Activated CD8-positive, alpha-beta memory T cell treated with anti-CD3 and anti-CD28 coated beads for 48 hours (primary cell): ENCODE data around the gene PHF20.
"Not testable (repeated sequence)": the region's sequence is repeated elsewhere in the genome, so short reads cannot be mapped to it uniquely, and the experiment has no call there.

Experiments used
- DNase-seq, 3 experiments: peaks; one replicate each; pipeline ENCODE4 v3.0.0-alpha.2; 2020; ENCODE audit warnings: low read depth in 2 of 3, low spot score in 2 of 3

Gene PHF20

DNA sequence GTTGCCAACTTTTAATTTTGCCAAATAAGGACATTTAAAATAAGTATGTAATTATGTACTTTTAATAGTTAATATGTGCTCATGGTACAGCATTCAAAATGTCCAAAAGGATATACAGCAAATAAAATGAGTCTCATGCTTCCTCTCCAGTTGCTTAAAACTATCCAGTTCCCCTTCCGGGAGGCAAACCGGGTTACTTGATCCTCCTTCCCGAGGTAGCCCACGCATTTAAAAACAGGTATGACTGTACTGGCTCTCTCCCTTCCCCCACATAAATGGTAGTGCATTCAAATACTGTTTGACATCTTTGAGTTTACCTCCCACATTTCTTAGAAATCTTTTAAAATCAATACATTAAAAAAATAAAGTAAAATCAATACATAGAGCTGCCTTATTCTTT lies 66.4 kb downstream of the PHF20 start:
- DNase-seq: no peak

- DNase-seq: no peak
These were observed 68.1 kb downstream of the PHF20 start for GRCh38 chr20:35839904-35840303.

DNA sequence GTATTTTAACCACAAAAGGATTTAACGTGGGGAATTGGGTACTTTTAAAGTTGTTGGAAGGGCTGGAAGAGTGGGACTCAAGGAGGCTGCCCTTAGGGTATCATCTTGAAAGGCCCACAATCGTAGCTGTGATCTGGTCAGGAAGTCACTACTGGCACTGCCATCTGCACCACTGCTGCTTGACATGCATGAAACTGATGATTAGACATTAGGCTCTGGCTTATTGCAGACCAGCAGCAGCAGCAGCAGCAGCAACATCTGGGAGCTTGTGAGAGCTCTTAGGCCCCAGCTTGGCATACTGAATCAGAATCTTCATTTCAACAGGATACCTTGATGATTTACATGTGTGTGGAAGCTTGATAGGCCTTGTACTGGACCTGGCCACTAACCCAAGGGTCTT lies 68.6 kb downstream of the PHF20 start:
- no peak for DNase-seq

- no peak for DNase-seq
These were observed 70.5 kb downstream of the PHF20 start for GRCh38 chr20:35842361-35842760.

DNA sequence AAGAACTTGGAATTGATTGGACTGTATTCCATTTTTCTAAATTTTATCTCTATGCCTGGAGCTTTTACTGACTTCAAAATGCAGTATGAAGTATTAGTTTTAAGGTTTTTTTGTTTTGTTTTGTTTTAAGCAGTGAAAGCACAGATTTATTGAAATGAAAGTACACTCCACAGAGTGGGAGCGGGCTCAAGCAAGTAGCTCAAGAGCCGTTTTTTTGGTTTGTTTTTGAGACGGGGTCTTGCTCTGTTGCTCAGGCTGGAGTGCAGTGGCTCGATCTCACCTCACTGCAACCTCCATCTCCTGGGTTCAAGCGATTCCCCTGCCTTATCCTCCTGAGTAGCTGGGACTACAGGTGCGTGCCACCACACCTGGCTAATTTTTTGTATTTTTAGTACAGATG lies 72.1 kb downstream of the PHF20 start:
- DNase-seq: not testable (repeated sequence)

GRCh38 chr20:35845561-35845960 lies 73.7 kb downstream of the PHF20 start:
- DNase-seq: no peak

DNA sequence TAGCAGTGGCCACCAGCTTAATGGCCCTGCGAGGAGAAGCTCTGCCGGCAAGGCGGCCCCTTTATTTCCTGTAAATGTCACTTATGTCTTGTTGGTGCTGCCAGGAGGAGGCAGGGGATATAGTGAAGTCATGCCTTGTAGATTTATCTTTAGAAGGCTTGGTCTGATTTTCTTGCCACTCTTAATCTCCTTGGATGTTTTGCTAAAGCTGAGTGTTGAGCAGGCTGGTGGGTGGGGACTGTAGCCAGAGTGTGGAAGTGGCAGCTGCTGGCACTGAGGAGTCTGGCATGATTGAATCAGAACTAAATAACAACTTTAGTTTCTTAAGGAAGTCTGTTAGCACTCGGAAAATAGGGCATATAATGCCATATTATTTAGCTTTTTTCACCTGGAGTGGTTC lies 77.9 kb downstream of the PHF20 start:
- no peak for DNase-seq

- not testable (repeated sequence) for DNase-seq
These were observed 79.8 kb downstream of the PHF20 start for GRCh38 chr20:35851659-35852058.

DNA sequence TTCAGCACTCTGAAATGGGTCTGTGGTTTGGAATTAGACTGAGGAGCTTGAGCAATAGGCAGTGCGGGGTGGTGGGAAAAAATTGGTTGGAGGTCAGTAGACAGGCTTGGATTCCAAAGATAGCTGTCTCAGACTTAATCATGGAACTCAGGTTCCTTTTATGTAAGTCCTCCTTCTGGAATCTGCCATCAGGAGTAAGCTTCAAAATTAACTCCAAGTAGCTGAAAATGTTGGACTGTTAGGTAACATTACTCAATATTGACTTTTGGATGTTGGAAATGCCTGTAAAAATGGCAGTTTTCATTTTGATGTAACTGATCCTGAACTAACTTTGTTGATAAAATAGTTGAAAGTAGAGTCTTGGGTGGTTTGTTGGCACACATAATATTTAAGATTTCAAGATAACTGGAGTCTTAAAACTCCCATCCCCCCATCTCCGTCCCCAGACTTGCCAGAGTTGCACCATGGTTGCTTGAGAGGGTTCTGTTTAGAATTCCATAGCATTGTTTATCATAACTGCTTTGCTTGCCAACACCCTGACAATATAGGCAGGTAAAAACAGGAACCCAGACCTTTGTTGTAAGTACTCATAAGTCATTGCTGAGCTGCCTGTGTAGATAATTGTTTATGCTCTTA lies 83.0 kb downstream of the PHF20 start:
- DNase-seq: no peak

DNA sequence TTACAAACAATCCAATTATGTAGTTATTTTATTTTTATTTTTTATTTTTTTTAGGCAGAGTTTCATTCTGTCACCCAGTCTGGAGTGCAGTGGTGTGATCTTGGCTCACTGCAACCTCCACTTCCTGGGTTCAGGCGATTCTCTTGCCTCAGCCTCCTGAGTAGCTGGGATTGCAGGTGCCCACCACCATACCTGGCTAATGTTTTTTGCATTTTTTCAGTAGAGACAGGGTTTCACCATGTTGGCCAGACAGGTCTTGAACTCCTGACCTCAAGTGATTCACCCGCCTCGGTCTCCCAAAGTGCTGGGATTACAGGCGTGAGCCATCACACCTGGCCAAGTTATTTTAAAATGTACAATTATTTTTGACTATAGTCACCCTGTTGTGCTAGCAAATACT lies 83.8 kb downstream of the PHF20 start:
- not testable (repeated sequence) for DNase-seq

- no peak for DNase-seq
These were observed 85.1 kb downstream of the PHF20 start for GRCh38 chr20:35856866-35857265.

GRCh38 chr20:35866418-35867202 lies 94.8 kb downstream of the PHF20 start:
- no peak for DNase-seq

GRCh38 chr20:35870541-35871258 lies 98.9 kb downstream of the PHF20 start:
- no peak for DNase-seq

- DNase-seq: no peak
These were observed 99.5 kb downstream of the PHF20 start for GRCh38 chr20:35871259-35871771.

DNA sequence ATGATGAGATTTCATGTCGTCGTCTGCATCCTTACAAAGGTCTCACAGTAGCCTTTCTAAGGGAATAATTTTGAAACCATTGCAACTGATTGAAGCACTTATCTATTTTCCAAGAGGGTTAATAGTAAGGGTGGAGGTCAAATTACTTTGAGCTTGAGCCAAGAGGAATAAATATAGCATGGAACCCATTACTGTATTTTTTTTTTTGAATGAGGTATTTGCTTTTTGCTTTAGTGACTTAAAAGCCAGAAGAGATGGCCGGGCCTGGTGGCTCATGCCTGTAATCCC lies 104.2 kb downstream of the PHF20 start:
- DNase-seq: no peak

GRCh38 chr20:35877611-35878010 lies 105.8 kb downstream of the PHF20 start:
- no peak for DNase-seq

- DNase-seq: no peak
These were observed 106.4 kb downstream of the PHF20 start for GRCh38 chr20:35878113-35878625.

- no peak for DNase-seq
These were observed 109.9 kb downstream of the PHF20 start for GRCh38 chr20:35881676-35882075.

DNA sequence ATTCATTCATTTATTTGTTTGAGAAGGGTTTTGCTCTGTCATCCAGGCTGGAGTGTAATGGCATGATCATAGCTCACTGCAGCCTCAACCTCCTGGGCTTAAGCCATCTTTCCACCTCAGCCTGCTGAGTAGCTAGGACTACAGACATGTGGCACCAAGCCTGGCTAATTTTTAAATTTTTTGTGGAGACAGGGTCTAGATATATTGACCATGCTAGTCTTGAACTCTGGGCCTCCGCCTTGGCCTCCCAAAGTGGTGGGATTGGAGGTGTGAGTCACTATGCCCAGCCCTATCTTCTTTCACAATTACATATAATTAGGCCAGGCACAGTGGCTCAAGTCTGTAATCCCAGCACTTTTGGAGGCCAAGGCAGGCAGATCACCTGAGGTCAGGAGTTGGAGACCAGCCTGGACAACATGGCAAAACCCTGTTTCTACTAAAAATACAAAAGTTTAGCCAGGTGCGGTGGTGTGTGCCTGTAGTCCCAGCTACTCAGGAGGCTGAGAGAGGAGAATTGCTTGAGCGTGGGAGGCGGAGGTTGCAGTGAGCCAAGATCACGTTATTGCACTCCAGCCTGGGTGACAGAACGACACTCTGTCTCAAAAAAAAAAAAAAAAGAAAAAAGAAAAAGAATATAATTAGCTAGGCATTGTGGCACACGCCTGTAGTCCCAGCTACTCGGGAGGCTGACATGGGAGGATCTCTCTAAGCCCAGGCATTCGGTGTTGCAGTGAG lies 110.8 kb downstream of the PHF20 start:
- not testable (repeated sequence) for DNase-seq

DNA sequence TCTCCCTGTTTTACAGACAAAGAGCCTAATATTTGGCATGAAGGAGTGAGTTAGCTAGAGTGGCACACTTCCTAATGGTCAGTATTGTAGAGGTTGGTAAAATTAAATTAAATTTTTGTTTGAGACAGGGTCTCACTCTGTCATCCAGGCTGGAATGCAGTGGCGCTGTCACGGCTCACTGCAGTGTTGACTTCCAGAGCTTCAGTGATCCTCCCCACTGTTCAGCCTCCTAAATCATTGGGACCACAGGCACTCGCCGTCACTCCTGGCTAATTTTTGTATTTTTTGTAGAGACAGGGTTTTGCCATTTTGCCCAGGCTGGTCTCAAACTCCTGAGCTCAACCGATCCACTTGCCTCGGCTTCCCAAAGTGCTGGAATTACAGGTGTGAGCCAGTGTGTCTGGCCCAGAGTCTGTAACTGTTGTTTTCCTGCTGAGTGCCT lies 111.5 kb downstream of the PHF20 start:
- DNase-seq: no peak
